ENCODE measurements around the gene XRCC4. TPM values are rescaled to one million over a fixed set of nuclear protein-coding genes. Genes with fewer than 3 reads are reported as not detected.

XRCC4 gene
- total and polyA plus RNA-seq, 9 of the 15 experiments (the other 6 are each of a cell fraction or from before 2014, with no cell fraction given): 13.6 to 61.6 (median 22.4) TPM

DNA sequence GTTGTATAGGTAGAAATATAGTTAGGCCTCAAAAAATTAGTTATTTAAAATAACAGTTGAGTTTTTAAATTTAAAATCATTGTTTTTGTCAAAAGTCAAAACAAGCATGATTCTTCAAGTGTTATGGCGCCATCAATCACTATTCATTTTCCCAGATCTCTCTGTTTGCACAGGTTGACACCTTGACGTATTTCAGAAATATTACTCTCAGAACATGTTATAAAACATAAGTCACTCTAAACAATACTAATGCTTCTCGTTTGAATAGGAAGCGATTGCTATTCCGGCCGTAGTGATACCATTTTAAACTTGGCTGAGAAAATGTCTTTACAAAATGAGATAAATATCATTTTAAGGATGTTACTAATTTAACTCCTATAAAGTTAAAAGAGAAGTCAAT is 268.1 kb downstream of the XRCC4 start:
- in situ Hi-C loops (cut with MboI) (no loop called here), intact Hi-C loops (cut with micrococcal nuclease) (no loop called here)
- H3K9me1 ChIP-seq (ENCODE audit: control insufficient read depth, insufficient read depth, low read length): no peaks in the 10 kb centered on the region
- peaks cover 12% of the 10 kb centered on the region for H3K9me3 ChIP-seq (replicated peaks; ENCODE audit: control insufficient read depth, insufficient read depth, low read depth, low read length)
- H3K4me1 ChIP-seq (replicated peaks in 1 of 2; ENCODE audit: control insufficient read depth in 2 of 2, insufficient read depth in 2 of 2, low read length in 2 of 2): 0 out of 5 replicates have a peak, but pooled peaks cover 0 to 2% of the 10 kb centered on the region in 2 experiments
- ATAC-seq (no peak), DNase-seq (ENCODE audit: extremely low read depth in 1 of 4, low spot score in 3 of 4) (no peak), FAIRE-seq (no peak)
- no peaks in the 10 kb centered on the region for H3K36me3 ChIP-seq (ENCODE audit: control insufficient read depth, insufficient read depth, low read length)
- H3K4me3 ChIP-seq: no peak overlapping the region
- 58% methylated on average over 6 of the region's 6 CpGs for WGBS (ENCODE audit: insufficient coverage, low coverage, missing lambda C conversion rate)
- H3K79me2 ChIP-seq (ENCODE audit: control insufficient read depth, insufficient read depth, low read length): no peaks in the 10 kb centered on the region
- BruUV-seq (replicated peaks): no TSS peak
- no peaks in the 10 kb centered on the region for H3K27me3 ChIP-seq (ENCODE audit: control insufficient read depth in 2 of 2, insufficient read depth in 2 of 2, low read length in 2 of 2)
- ChIA-PET CTCF (ENCODE audit: low intra/inter-chr PET ratio) (no interaction called here), POLR2A (interaction anchor here (1.6 kb wide), 1 partner anchor 8 kb away, joined by 6 read pairs; no protein-coding TSS in a partner anchor)
- H4K20me1 ChIP-seq (replicated peaks; ENCODE audit: control insufficient read depth, insufficient read depth, low read length): no peaks in the 10 kb centered on the region
- no peak overlapping the region for H3K9ac ChIP-seq (ENCODE audit: insufficient read depth in 1 of 2, low read depth in 2 of 2, low read length in 2 of 2)
- no peak overlapping the region for H2AFZ ChIP-seq (ENCODE audit: low read depth, low read length)
- H3K27ac ChIP-seq (ENCODE audit: extremely low read depth, low read depth, low read length): no peak overlapping the region
- no peak overlapping the region for H3K4me2 ChIP-seq (ENCODE audit: insufficient read depth, low read length)
- TF ChIP-seq RBM17 (IDR thresholded peaks at IDR 0.05; ENCODE audit: borderline replicate concordance, low read depth, low read length) (no peak), NCOA4 (IDR thresholded peaks at IDR 0.05; ENCODE audit: partially characterized antibody) (no peak), ZNF282 (CRISPR knock-in tag; IDR thresholded peaks at IDR 0.05) (no peak), ZNF212 (CRISPR knock-in tag; IDR thresholded peaks at IDR 0.05) (no peak), RFX5 (IDR thresholded peaks at IDR 0.05; ENCODE audit: low read depth, low read length) (no peak), PHF20 (IDR thresholded peaks at IDR 0.05; ENCODE audit: partially characterized antibody) (no peak), MCM3 (IDR thresholded peaks at IDR 0.05) (no peak), RFX1 (IDR thresholded peaks at IDR 0.05) (no peak), HEY1 (CRISPR knock-in tag; IDR thresholded peaks at IDR 0.05; ENCODE audit: borderline replicate concordance) (no peak)
- TF ChIP-seq, protein P1, sequence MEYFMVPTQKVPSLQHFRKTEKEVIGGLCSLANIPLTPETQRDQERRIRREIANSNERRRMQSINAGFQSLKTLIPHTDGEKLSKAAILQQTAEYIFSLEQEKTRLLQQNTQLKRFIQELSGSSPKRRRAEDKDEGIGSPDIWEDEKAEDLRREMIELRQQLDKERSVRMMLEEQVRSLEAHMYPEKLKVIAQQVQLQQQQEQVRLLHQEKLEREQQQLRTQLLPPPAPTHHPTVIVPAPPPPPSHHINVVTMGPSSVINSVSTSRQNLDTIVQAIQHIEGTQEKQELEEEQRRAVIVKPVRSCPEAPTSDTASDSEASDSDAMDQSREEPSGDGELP (CRISPR knock-in tag; IDR thresholded peaks at IDR 0.05; ENCODE audit: borderline replicate concordance): no peak
- TF ChIP-seq, protein P2, sequence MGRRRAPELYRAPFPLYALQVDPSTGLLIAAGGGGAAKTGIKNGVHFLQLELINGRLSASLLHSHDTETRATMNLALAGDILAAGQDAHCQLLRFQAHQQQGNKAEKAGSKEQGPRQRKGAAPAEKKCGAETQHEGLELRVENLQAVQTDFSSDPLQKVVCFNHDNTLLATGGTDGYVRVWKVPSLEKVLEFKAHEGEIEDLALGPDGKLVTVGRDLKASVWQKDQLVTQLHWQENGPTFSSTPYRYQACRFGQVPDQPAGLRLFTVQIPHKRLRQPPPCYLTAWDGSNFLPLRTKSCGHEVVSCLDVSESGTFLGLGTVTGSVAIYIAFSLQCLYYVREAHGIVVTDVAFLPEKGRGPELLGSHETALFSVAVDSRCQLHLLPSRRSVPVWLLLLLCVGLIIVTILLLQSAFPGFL (CRISPR knock-in tag; IDR thresholded peaks at IDR 0.05): no peak
- TF ChIP-seq, protein P3, sequence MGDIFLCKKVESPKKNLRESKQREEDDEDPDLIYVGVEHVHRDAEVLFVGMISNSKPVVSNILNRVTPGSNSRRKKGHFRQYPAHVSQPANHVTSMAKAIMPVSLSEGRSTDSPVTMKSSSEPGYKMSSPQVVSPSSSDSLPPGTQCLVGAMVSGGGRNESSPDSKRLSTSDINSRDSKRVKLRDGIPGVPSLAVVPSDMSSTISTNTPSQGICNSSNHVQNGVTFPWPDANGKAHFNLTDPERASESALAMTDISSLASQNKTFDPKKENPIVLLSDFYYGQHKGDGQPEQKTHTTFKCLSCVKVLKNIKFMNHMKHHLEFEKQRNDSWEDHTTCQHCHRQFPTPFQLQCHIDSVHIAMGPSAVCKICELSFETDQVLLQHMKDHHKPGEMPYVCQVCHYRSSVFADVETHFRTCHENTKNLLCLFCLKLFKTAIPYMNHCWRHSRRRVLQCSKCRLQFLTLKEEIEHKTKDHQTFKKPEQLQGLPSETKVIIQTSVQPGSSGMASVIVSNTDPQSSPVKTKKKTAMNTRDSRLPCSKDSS (IDR thresholded peaks at IDR 0.05; ENCODE audit: low read depth, partially characterized antibody): no peak
